B cell (primary cell): ENCODE results near the gene EFNB2. TPM values are rescaled to one million over a fixed set of nuclear protein-coding genes. Genes with fewer than 3 reads are reported as not detected.

Experiments used
- ATAC-seq: fragments of 200-7000 bp; cut with Tn5 transposase; one replicate; pipeline ENCODE4 v1.10.0; 2021; ENCODE audit warnings: low read depth, mild to moderate bottlenecking, moderate number of reproducible peaks, moderate library complexity
- CTCF ChIA-PET: fragments of 350-600 bp; sonication (Branson Sonifier 250); formaldehyde crosslinking; loops from one replicate; lab custom pipeline; 2021; ENCODE audit warnings: antibody characterized with exemption, inconsistent platforms; lab: Charles Lee
- POLR2A ChIA-PET: fragments of 350-600 bp; sonication (Branson Sonifier 250); formaldehyde crosslinking; loops from one replicate; lab custom pipeline; 2021; ENCODE audit warnings: antibody characterized with exemption; lab: Charles Lee
- DNase-seq: peaks from one replicate; pipeline ENCODE4 v3.0.0; 2013
- H2AFZ ChIP-seq: 2 replicates; pipeline ENCODE4 v1.6.1; 2012; ENCODE audit warnings: mild to moderate bottlenecking, low read depth, low read length; ENCODE audit not compliant: insufficient read depth, poor library complexity, severe bottlenecking
- H3K27ac ChIP-seq, 2 donors: 1 replicate in 1 of 2; 2 replicates in 1 of 2; pipeline ENCODE4 v1.5.1; 2012 to 2013; ENCODE audit warnings: low read length in 2 of 2, mild to moderate bottlenecking in 2 of 2, moderate library complexity in 1 of 2
- H3K27me3 ChIP-seq, 4 experiments: fragments of 200-600 bp in 1 of 4; sonication (generic) in 1 of 4; replicated peaks in 1 of 4; 1 replicate in 2 of 4; 2 replicates in 2 of 4; pipeline versions ENCODE4 v1.6.1 to v1.7.0; 2013 to 2016; ENCODE audit warnings: low read length in 3 of 4, mild to moderate bottlenecking in 2 of 4, mixed read lengths in 1 of 4, moderate library complexity in 1 of 4; ENCODE audit not compliant: insufficient read depth in 4 of 4, control insufficient read depth in 3 of 4; ENCODE audit errors: control extremely low read depth in 1 of 4
- H3K36me3 ChIP-seq, 2 experiments: replicated peaks in 1 of 2; 1 replicate in 1 of 2; 2 replicates in 1 of 2; pipeline versions ENCODE4 v1.6.1 to v1.7.1; 2013; ENCODE audit warnings: low read length in 1 of 2; ENCODE audit not compliant: insufficient read depth in 2 of 2, control insufficient read depth in 1 of 2; ENCODE audit errors: control extremely low read depth in 1 of 2, extremely low read depth in 1 of 2
- H3K4me1 ChIP-seq, 2 donors: fragments of 200-600 bp in 1 of 2; sonication (generic) in 1 of 2; 1 replicate in 1 of 2; 2 replicates in 1 of 2; pipeline versions ENCODE4 v1.5.1 to v1.6.1; 2013 to 2017; ENCODE audit warnings: low read length in 2 of 2; ENCODE audit not compliant: control insufficient read depth in 2 of 2, insufficient read depth in 2 of 2
- H3K4me2 ChIP-seq: replicated peaks from 2 replicates; pipeline ENCODE3; 2012; ENCODE audit warnings: mild to moderate bottlenecking, low read depth, low read length; ENCODE audit not compliant: poor library complexity, severe bottlenecking
- H3K4me3 ChIP-seq, 5 experiments: fragments of 200-600 bp in 1 of 5; sonication (generic) in 1 of 5; 1 replicate in 3 of 5; 2 replicates in 2 of 5; pipeline versions ENCODE4 v1.5.1 to v1.7.0; 2011 to 2016; ENCODE audit warnings: low read length in 4 of 5, mild to moderate bottlenecking in 4 of 5, low read depth in 2 of 5, control low read depth in 1 of 5, moderate library complexity in 1 of 5; ENCODE audit not compliant: insufficient read depth in 1 of 5; ENCODE audit errors: control extremely low read depth in 1 of 5, extremely low read depth in 1 of 5
- H3K79me2 ChIP-seq: fragments of 200-600 bp; sonication (generic); one replicate; pipeline ENCODE4 v1.6.0; 2016; ENCODE audit warnings: low read length; ENCODE audit not compliant: control insufficient read depth, insufficient read depth
- H3K9ac ChIP-seq: fragments of 200-600 bp; sonication (generic); 2 replicates; pipeline ENCODE4 v1.6.1; 2017; ENCODE audit warnings: mild to moderate bottlenecking, low read length, moderate library complexity
- H3K9me3 ChIP-seq, 3 donors: one replicate each; pipeline versions ENCODE4 v1.6.1 to v1.7.1; 2013; ENCODE audit warnings: low read length in 2 of 3; ENCODE audit not compliant: control insufficient read depth in 2 of 3, insufficient read depth in 1 of 3; ENCODE audit errors: control extremely low read depth in 1 of 3
- H4K20me1 ChIP-seq: 2 replicates; pipeline ENCODE4 v1.6.0; 2012; ENCODE audit warnings: mild to moderate bottlenecking, low read length; ENCODE audit not compliant: insufficient read depth, control insufficient read depth, poor library complexity, severe bottlenecking
- H3K27ac Mint-ChIP-seq: one replicate; pipeline ENCODE4 v1.8.0; 2021; ENCODE audit warnings: mixed read lengths
- H3K27me3 Mint-ChIP-seq: one replicate; pipeline ENCODE4 v1.8.0; 2021; ENCODE audit warnings: mixed read lengths
- H3K4me1 Mint-ChIP-seq: one replicate; pipeline ENCODE4 v1.8.0; 2021; ENCODE audit warnings: mixed read lengths
- H3K4me3 Mint-ChIP-seq: one replicate; pipeline ENCODE4 v1.8.0; 2021; ENCODE audit warnings: mixed read lengths
- H3K9me3 Mint-ChIP-seq: one replicate; pipeline ENCODE4 v1.8.0; 2022; ENCODE audit warnings: mixed read lengths; ENCODE audit not compliant: insufficient read depth
- EZH2 ChIP-seq: IDR thresholded peaks from 2 replicates; pipeline ENCODE4 v1.6.1; 2012; ENCODE audit warnings: borderline replicate concordance, low read depth, mild to moderate bottlenecking, moderate library complexity, low read length; ENCODE audit not compliant: insufficient read depth, poor library complexity, severe bottlenecking
- WGBS: methylation state at CpG from one replicate; pipeline ENCODE4 v1.1.5; 2013; ENCODE audit warnings: missing lambda C conversion rate; ENCODE audit not compliant: insufficient coverage; 5-methylcytosine and 5-hydroxymethylcytosine counted together
- intact Hi-C: fragments of 100-400 bp; cut with micrococcal nuclease; formaldehyde crosslinking; loops from one replicate; pipeline ENCODE4 v1.10.0; 2022
- polyA plus RNA-seq: library from polyadenylated mRNA; depleted of rRNA; stranded (reverse); fragments of >200 nt; gene quantifications from 2 replicates; pipeline ENCODE4 v1.2.3, GENCODE V29; 2012
- total RNA-seq, 2 donors: library from RNA; stranded (reverse); fragments of 120-200 nt in 1 of 2; gene quantifications; 1 replicate in 1 of 2; 2 replicates in 1 of 2; pipeline versions ENCODE4 v1.2.3 to v1.2.4, GENCODE V29; 2013 to 2022
- TF ChIP-seq, protein P1 (sequence below): fragments of 200-600 bp; IDR thresholded peaks from one replicate; pipeline ENCODE4 v1.8.0; 2022; ENCODE audit warnings: antibody characterized with exemption, mild to moderate bottlenecking

Gene EFNB2
- total and polyA plus RNA-seq, 2 donors (not counting 1 experiment from before 2014, with no cell fraction given) = 0.04 to 1.2 TPM

GRCh38 chr13:106493533-106494220, 41.8 kb downstream of the EFNB2 start:
- H3K9me3 Mint-ChIP-seq = no peaks in the 10 kb centered on the region
- no peak overlapping the region for H2AFZ ChIP-seq
- peaks cover 70% of the 10 kb centered on the region for H3K27me3 Mint-ChIP-seq
- peaks cover 34% of the 10 kb centered on the region for H3K4me1 Mint-ChIP-seq
- H3K27me3 ChIP-seq = peaks cover 0 to 26% (median 15%) of the 10 kb centered on the region in 4 experiments
- peaks cover 15 to 20% of the 10 kb centered on the region in 2 donors for H3K4me1 ChIP-seq
- H3K4me2 ChIP-seq = peak overlapping the region; percentile 27
- no peaks in the 10 kb centered on the region for H3K36me3 ChIP-seq
- H3K4me3 Mint-ChIP-seq = peak overlapping the region; percentile 21
- intact Hi-C loops = no loop called here
- H3K9ac ChIP-seq = no peak overlapping the region
- DNase-seq (peak; percentile 50), ATAC-seq (peak; percentile 24)
- ChIA-PET POLR2A (no interaction called here), CTCF (no interaction called here)
- H3K79me2 ChIP-seq = no peaks in the 10 kb centered on the region
- peaks cover 0 to 5% (median 0%) of the 10 kb centered on the region in 3 donors for H3K9me3 ChIP-seq
- no peak overlapping the region for H3K4me3 ChIP-seq
- 2% methylated on average over 8 of the region's 17 CpGs for whole genome bisulfite sequencing
- H4K20me1 ChIP-seq = no peaks in the 10 kb centered on the region
- TF ChIP-seq, protein P1, sequence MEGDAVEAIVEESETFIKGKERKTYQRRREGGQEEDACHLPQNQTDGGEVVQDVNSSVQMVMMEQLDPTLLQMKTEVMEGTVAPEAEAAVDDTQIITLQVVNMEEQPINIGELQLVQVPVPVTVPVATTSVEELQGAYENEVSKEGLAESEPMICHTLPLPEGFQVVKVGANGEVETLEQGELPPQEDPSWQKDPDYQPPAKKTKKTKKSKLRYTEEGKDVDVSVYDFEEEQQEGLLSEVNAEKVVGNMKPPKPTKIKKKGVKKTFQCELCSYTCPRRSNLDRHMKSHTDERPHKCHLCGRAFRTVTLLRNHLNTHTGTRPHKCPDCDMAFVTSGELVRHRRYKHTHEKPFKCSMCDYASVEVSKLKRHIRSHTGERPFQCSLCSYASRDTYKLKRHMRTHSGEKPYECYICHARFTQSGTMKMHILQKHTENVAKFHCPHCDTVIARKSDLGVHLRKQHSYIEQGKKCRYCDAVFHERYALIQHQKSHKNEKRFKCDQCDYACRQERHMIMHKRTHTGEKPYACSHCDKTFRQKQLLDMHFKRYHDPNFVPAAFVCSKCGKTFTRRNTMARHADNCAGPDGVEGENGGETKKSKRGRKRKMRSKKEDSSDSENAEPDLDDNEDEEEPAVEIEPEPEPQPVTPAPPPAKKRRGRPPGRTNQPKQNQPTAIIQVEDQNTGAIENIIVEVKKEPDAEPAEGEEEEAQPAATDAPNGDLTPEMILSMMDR = no peak
- no peak for TF ChIP-seq EZH2
- no peak overlapping the region for H3K27ac ChIP-seq
- H3K27ac Mint-ChIP-seq = no peak overlapping the region
